Neural cell (in vitro differentiated cells): ENCODE results near the gene ATOH1.

Source experiments
- CTCF ChIP-seq: fragments of 450-650 bp; IDR thresholded peaks from 2 replicates; pipeline ENCODE4 v1.5.1; 2014; ENCODE audit warnings: antibody characterized with exemption, mild to moderate bottlenecking, moderate library complexity; ENCODE audit not compliant: poor library complexity, severe bottlenecking
- EP300 ChIP-seq: fragments of 450-650 bp; conservative IDR thresholded peaks from 2 replicates; pipeline ENCODE4 v1.6.1; 2014; ENCODE audit warnings: antibody characterized with exemption, mild to moderate bottlenecking, moderate library complexity; ENCODE audit not compliant: poor library complexity, severe bottlenecking
- POLR2AphosphoS5 ChIP-seq: IDR thresholded peaks from 2 replicates; pipeline ENCODE4 v1.6.1; 2012
- RAD21 ChIP-seq: fragments of 450-650 bp; conservative IDR thresholded peaks from 2 replicates; pipeline ENCODE4 v1.6.1; 2014; ENCODE audit warnings: antibody characterized with exemption, mild to moderate bottlenecking, moderate library complexity
- SMC3 ChIP-seq: fragments of 450-650 bp; conservative IDR thresholded peaks from 2 replicates; pipeline ENCODE4 v1.6.1; 2014; ENCODE audit warnings: antibody characterized with exemption, mild to moderate bottlenecking, moderate library complexity; ENCODE audit not compliant: poor library complexity

- no peak for TF ChIP-seq CTCF
- TF ChIP-seq RAD21: no peak
- TF ChIP-seq POLR2AphosphoS5: no peak
- no peak for TF ChIP-seq EP300
- no peak for TF ChIP-seq SMC3
Measured at GRCh38 chr4:93834249-93835066, 5.9 kb downstream of the ATOH1 start.
